Ecto neural progenitor cell (in vitro differentiated cells): ENCODE data around the gene SHC1.

ENCODE experiments used
- DNase-seq: peaks from one replicate; pipeline ENCODE4 v3.0.0-alpha.2; 2018; ENCODE audit warnings: low spot score

Gene SHC1, protein sequence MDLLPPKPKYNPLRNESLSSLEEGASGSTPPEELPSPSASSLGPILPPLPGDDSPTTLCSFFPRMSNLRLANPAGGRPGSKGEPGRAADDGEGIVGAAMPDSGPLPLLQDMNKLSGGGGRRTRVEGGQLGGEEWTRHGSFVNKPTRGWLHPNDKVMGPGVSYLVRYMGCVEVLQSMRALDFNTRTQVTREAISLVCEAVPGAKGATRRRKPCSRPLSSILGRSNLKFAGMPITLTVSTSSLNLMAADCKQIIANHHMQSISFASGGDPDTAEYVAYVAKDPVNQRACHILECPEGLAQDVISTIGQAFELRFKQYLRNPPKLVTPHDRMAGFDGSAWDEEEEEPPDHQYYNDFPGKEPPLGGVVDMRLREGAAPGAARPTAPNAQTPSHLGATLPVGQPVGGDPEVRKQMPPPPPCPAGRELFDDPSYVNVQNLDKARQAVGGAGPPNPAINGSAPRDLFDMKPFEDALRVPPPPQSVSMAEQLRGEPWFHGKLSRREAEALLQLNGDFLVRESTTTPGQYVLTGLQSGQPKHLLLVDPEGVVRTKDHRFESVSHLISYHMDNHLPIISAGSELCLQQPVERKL

DNA sequence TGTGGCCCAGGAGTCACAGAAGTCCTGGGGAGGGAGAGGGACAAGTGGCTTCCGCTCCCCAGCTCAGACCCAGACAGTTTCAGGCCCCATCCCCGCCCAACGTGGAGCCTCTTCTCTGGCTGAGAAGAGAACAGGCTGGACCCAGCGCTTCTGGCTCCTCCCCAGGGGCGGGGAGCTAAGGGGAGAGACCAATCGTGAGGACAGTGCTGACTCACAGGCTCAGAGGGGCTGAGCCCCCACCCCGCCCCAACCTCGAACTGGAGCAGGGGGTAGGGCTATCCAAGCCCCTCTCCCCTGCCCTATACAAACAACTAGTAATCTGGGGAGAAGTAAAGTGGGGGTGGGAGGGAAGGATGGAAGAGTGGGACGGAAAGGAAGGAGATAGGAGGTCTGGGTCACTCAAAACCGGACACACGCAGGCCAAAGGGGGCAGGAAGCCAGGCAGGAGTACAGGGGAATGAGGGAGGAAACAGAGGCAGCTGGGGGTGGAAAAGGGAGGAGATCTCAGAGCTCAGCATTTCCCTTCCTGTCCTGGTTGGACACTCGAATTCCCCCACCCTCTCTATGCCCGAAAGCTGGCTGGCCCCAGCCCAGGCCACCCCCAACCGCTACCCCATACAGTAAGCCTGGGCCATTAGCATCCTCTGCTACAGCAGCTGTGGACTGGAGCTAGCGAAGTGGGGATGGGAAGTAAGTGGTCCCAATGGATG is at the start of gene SHC1:
SHC1 (minus strand) TSS at position 117 of the 710 bp plus-strand sequence. CDS start 221 bp downstream, outside the sequence.
- DNase-seq = peak; percentile 92

DNA sequence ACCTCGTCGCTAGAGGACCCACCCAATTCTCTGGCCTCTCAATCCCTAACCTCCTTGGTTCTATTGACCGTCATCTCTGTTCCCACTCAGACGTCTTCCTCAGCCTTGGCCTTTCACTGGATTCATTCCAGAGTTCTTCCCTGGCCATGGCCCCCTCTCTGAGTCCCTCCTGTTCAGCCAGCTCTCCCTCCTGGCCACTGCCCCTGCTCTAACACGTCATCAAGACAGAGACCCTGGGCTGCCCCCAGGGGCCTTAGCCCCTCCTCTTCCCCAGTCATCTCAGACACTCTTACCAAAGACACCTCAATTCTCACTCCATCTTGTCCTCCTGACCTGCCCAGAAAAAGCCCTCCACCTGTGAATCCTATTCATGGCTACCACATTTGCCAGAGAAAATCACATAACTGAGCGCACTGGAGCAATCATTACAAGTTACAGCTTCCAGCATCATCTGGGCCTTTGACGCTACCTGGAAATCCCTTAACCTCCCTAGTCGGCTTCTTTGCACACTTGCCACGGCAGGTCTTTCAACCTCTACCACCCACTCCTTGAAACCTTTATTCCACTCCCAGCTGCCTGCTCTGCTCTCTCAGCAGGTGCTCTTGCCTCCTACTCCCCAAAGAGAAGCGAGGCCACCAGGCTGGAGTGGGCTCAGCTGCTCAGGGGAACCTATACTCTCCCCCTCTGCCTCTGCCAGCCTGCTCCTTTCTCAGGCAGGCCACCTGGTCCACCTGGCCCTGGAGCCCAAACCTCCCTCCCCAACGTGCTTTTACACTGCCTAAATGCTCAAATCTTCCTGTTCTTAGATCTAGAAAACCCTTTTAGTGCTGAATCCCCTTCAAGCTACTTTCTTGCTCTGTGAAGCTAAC is 49.1 kb upstream of the SHC1 start:
- no peak for DNase-seq

DNA sequence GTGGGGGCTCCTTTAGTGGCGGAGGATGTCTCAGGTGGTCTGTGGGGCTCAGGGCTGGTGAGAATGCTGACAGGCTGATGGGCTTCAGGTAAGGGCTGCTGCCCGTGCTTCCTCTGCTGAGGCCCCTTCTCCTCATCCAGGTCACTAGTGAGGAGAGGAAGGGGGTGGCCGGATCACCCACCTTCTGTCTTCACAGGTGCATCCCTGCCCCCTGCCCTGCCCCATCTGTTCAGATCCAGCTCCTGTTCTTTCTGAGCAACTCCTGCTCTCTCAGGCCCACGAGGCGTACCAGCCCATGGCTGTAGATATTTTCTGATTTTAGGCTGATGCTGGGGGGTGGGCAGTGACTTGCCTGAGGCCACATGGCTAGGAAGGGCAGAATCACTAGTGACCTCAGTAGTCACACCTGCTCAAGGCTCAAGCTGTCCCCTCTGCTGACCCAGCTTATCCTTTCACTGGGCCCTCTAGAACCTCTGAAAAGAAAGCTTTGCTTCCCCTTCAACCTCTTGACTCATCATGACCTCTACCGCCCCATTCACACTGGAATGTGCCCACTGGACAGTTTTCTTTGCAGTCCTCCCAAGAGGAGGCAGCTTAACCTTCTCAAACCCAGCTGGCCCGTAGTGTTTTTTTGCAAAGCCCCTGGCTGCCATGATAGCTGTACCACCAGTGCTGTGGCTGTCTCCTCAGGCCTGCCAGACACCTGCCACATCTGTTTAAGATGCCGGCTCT is 48.2 kb upstream of the SHC1 start:
- DNase-seq = no peak

DNA sequence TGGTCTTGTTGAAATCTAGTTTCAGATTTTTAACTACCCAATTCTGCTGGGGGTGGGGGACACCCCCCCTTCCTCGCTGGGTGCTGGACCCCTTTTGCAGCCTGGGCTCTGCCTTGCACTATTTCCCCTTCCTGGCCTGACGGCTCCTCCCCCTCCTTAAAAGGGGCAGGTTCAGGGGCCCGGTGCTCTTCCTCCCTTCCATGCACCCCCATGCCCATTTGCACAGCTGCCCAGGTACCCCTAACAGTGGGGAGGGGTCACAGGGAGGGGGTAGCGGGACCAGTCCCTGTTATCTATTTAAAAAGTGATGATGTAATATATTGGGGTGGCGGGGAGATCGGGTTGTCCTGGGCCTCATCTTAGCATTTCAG is 47.4 kb upstream of the SHC1 start:
- no peak for DNase-seq

DNA sequence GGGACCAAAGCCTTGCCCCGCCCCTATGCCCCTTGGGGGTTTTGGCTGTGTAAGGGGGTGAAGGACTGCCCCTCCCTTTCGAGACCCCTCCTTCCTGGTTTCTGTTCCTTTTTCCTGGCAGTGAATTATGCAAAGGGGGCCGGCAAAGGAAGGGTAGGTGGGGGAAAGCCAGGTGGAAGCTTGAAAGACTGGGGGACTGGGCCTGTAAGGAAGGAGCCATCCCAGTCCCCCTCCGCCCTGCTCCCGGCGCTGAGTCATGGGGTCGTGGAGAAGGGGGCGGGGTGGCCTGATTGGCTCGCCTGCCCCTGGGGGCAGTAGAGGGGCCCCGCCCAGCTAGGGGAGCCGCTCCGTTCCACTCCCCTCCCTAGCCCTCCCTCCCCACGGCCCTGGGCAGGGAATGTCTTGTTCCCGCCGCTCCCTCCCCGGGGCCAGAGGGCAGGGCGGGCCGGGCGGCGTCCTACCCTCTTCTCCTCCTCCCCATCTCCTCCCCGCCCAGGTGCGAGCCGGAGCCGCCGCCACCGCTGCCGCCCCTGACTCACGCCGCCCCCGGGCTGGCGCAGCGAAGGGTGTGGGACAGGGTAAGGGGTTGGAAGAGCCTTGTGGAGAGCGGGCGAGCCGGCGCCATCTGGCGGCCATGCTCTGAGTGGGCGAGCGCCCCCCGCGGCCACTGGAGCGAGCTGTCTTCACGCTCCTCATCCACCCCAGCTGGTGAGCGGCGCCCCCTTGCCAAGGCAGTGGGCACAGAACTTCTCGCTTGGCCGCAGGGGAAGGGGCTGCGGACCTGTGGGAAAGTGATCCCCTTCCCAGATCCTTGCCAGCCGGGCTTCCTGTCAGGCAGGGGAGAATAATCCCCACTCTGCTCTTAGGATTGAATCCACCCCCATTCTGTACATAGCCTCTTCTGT is 46.7 kb upstream of the SHC1 start:
- peak; percentile 97 for DNase-seq

DNA sequence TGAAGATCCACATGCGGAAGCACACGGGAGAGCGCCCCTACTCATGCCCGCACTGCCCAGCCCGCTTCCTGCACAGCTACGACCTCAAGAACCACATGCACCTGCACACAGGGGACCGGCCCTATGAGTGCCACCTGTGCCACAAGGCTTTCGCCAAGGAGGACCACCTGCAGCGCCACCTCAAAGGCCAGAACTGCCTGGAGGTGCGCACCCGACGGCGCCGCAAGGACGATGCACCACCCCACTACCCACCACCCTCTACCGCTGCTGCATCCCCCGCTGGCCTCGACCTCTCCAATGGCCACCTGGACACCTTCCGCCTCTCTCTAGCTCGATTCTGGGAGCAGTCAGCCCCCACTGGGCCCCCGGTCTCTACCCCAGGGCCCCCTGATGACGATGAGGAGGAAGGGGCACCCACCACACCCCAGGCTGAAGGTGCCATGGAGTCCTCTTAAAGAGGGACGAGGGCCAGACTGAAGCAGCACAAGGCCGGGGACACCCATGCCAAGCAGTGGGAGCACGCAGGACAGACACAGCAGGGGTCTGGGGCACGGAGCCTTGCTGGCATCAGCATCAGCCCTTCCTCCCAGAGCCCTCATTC is 45.8 kb upstream of the SHC1 start:
- DNase-seq = no peak

DNA sequence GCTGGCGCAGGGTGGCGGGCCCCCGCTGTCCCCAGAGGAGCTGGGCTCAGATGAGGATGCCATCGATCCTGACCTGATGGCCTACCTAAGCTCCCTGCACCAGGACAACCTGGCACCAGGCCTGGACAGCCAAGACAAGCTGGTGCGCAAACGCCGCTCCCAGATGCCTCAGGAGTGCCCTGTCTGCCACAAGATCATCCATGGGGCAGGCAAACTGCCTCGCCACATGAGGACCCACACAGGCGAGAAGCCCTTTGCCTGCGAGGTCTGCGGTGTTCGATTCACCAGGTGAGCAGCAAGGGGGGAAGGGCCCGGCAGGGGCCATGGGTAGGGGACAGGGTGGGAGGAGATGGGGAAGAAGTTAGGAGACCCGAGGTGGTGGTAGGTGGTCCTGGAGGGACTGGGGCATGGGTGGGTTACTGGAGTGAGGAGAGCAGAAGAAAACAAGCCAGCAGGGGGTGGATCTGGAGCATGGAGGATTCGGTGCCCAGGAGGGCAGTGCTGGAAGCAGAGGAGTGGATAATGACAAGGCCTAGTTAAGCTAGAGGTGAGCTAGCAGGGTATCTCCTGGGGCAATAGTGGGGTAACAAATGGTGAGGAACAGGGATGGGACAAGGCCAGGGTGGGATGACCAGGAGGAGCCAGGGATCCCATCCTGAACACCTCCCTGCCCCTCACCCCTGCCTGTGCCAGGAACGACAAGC is 45.1 kb upstream of the SHC1 start:
- DNase-seq = no peak

DNA sequence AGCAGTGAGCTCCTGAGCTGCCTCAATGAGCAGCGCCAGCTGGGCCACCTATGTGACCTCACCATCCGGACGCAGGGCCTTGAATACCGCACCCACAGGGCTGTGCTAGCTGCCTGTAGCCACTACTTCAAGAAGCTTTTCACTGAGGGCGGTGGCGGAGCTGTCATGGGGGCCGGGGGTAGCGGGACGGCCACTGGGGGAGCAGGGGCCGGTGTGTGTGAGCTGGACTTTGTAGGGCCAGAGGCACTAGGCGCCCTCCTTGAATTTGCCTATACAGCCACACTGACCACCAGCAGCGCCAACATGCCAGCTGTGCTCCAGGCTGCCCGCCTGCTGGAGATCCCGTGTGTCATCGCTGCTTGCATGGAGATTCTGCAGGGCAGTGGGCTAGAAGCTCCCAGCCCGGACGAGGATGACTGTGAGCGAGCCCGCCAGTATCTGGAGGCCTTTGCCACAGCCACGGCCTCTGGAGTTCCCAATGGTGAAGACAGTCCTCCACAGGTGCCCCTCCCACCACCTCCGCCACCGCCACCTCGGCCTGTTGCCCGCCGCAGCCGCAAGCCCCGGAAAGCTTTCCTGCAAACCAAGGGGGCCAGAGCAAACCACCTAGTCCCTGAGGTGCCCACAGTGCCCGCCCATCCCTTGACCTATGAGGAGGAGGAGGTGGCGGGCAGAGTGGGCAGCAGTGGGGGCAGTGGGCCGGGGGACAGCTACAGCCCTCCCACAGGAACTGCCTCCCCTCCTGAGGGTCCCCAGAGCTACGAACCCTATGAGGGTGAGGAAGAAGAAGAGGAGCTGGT is 44.4 kb upstream of the SHC1 start:
- DNase-seq = no peak

DNA sequence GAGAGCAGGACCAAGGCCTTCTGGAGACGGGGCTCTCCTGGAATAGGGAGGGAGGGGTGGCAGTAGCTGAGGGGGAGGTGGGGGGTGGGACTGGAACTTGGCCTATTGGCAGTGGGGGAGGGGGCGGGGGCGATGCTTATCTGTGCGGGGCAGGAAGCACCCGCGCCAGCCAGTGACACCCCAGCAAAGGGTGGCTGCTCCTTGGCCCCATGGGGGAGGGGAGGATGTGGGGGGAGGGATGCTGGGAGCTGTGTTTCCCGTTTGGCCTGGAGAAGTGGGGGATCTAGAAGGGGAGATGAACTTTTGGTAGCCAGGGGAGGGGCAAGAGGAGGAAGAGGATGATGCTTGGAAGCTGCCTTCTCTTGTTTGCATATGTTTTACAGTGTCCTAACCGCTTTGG is 43.1 kb upstream of the SHC1 start:
- no peak for DNase-seq

DNA sequence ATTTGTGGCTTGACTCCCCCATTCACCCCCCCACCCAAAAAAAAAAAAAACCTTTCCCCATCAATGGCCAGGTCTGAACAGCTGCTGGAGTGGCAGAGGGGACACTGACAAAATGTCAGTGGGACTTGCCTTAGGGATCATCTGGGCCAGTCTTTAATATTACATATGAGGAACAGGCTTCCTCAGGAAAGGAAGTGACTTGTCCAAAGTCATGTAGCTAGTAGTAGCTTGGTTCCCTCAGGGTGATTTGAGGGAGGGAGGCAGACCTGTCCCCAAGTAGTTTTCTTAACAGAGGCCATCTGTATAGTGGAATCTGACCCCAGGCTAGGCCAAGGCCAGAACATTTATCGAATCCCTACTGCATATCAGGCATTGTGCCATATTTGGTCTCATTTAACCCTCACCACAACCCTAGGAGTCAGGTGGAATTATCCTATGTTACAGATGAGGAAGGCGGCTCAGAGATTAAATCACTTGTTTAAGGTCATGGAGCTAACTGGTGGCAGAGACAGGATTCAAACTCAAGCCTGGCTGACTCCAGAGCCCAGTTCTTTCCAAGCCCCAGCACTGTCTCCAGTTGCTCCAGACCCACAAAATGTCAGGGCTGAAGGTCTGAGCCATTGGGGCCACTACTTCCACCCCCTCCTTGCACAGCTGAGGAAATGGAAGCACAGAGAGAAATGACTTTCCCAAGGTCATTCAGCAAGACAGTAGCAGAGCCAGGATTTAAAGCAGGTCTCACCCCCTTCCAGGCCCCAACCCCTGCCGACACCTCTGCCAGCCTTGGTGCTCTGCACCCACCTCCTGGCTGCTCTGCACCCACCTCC is 42.4 kb upstream of the SHC1 start:
- no peak for DNase-seq

DNA sequence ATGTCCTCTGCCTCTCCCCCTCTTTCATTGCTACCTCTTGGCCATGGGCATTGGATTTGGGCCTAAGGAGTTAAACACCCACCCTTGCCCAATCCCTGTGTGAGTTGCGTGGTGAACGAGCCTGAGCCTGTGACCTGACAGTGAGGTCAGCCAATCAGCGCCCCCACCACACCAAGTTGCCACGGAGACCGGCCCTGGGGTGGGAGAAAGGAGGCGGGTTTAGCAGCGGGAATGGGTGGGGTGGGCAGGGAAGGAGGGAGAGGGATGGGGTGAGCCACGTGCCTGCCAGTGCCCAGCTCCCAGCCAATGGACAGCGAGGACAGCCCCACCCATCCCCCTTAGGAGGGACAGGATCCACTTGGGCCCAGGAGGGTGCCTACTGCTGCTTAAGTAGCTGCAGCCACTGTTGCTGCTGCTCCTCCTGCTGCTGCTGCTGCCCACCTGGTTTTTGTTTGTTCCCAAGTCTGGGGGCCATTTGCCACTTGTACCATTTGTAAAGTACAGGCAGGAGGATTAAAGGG is 41.5 kb upstream of the SHC1 start:
- peak; percentile 88 for DNase-seq

DNA sequence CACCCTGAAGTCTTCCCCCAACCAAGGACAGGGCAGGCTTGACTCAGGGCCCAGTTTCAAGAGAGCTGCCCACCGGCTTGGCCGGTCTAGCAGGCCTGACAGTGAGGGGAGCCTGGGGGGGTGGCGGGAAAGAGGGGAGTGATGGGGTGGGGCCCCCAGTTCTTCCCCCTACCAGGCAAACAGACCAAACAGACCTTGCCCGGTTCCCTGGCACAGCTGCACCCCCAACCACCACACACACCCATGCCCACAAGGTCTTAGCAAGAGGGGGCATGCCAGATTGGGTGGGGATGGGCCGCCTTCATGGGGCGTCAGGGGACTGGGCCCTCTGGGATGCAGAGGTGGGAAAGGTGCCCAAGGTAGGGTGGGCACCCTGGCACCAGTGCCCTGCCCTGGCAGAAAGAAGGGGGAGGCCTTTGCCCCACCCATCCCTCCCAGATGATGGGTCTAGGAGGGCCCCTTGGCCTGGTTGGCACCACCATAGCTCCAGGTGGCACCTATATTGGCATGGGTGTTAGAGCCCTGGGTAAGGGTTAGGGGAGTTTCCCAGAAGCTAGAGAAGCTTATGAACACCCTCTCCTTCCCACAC is 41.0 kb upstream of the SHC1 start:
- DNase-seq = no peak

DNA sequence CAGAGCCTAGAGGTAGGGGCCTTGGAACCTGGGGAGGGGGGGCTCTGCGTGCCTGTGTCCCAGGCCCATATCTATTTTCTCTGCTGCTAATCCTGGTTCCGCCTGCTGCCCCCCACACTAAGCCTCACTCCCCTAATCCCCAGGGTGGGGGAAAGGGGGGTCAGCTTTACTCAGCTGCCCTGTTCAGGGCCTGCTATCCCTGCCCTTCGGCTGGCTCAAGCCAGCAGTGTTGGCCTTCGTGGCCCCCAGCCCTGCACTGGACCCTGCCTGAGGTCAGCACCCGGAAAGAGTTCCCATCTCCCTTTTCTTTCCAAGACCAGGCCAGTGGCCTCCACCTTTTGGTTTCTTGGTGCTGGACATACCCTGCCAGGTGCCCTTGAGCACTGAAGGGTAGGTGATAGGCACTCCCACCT is 40.5 kb upstream of the SHC1 start:
- DNase-seq = no peak

DNA sequence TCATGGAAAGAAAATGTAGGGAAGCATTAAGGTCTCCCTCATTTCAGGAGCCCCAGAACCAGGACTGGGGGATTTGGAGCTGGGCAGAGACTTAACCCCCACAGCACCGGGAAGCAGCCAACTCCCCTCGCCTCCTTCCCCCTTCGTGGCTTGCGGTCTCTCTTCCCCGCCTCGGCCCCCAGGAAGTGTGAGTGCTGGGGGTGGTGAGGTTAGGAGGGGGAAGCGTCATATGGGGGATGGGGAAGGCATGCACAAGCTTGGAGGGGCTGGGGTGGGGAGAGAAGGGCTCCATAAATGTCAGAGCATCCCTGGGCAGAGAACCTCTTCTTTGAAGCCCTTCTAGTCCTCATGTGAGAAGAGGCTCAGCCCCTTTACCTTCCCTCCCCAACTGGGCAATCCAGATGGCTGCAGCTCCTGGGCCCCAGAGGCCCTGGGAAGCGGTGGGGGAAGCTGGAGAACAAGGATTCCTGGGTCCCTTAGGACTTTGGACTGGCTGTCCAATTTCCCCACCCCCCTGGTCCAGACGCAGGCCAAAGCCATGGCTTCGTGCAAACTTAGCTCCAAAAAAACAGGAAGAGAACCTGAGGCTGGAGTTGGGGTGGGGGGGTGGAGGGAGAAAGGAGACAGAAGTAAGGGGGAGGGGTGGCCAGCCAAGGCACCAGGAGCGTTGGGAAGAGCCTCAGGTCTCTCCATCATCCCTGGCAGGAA is 39.8 kb upstream of the SHC1 start:
- DNase-seq = no peak

DNA sequence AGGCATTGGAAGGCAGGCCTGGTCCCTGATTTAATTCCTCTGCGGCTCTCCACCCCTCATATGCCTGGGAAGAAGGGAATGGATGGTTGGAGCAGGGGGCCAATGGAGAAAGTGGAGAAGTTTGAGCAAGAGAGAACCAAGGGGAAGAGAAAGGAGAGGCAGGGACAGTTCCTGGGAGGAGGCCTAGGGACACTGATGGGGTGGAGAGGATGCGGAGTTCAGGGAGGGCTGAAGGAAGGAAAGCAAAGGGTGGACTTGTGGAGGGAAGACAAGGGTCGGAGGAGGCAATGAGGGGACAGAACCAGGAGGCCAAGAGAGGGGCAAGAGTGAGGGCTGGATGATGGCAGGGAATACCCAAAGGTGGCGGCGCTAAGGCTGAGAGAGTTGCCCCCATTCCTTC is 39.2 kb upstream of the SHC1 start:
- DNase-seq = no peak

DNA sequence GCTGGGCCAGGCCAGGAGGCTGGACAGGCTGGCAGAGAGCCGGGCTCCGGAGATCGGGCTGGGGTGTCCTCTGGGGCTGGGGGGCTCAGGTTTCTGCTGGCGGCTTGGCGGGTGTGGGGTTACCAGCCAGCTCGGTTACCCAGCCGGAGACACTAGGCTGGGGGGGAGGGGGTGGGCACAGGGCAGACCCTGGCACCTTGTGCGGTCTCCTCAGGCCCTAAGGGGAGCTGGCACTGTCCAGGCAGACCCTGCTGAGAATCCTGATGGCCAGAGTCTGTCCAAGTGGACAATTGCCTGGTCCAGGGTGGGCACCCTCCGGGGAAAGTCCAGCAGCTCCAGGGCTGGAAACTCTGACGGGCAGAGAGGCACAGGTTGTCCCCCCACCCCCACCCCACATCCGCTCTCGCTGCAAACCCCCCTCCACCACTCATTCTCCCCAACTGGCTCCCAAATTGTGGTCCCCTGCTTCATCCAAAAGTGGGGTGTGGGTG is 38.7 kb upstream of the SHC1 start:
- DNase-seq = no peak
